ENCODE results near the gene PLEKHA4.
"Not testable (repeated sequence)": the region's sequence is repeated elsewhere in the genome, so short reads cannot be mapped to it uniquely, and the experiment has no call there.

DNA sequence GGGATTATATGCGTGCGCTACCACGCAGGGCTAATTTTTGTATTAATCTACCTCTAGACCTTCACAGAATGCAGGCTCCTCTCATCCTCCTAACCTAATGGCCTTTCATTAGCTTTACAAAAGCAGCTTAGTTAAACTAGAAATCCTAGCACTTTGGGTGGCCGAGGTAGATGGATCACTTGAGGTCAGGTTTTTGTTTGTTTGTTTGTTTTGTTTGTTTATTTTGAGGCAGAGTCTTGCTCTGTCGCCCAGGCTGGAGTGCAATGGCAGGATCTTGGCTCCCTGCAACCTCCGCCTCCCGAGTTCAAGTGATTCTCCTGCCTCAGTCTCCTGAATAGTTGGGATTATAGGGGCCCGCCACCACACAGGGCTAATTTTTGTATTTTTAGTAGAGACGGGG lies 11.3 kb upstream of the PLEKHA4 start:
- TF ChIP-seq, protein P1, sequence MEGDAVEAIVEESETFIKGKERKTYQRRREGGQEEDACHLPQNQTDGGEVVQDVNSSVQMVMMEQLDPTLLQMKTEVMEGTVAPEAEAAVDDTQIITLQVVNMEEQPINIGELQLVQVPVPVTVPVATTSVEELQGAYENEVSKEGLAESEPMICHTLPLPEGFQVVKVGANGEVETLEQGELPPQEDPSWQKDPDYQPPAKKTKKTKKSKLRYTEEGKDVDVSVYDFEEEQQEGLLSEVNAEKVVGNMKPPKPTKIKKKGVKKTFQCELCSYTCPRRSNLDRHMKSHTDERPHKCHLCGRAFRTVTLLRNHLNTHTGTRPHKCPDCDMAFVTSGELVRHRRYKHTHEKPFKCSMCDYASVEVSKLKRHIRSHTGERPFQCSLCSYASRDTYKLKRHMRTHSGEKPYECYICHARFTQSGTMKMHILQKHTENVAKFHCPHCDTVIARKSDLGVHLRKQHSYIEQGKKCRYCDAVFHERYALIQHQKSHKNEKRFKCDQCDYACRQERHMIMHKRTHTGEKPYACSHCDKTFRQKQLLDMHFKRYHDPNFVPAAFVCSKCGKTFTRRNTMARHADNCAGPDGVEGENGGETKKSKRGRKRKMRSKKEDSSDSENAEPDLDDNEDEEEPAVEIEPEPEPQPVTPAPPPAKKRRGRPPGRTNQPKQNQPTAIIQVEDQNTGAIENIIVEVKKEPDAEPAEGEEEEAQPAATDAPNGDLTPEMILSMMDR (IDR thresholded peaks at IDR 0.05): not testable (repeated sequence)
- not testable (repeated sequence) for TF ChIP-seq POLR2A (IDR thresholded peaks at IDR 0.05)
